ENCODE data around the gene RPL36A. TPM values are rescaled to one million over a fixed set of nuclear protein-coding genes. Genes with fewer than 3 reads are reported as not detected.

Gene RPL36A
- total and polyA plus RNA-seq, 2 of the 13 experiments (the other 11 are each of a cell fraction or from before 2014, with no cell fraction given): 1,152 to 1,716 TPM

GRCh38 chrX:101348452-101349192 lies 42.2 kb upstream of the RPL36A start, which contains the start of gene TIMM8A (continued):
- TF ChIP-seq ZNF770 (CRISPR knock-in tag; IDR thresholded peaks at IDR 0.05): no peak
- no peak for TF ChIP-seq ZNF850 (CRISPR knock-in tag; conservative IDR thresholded peaks at IDR 0.05)
- TF ChIP-seq ZNF703 (CRISPR knock-in tag; IDR thresholded peaks at IDR 0.05; ENCODE audit: borderline replicate concordance): no peak
- TF ChIP-seq, protein P1, sequence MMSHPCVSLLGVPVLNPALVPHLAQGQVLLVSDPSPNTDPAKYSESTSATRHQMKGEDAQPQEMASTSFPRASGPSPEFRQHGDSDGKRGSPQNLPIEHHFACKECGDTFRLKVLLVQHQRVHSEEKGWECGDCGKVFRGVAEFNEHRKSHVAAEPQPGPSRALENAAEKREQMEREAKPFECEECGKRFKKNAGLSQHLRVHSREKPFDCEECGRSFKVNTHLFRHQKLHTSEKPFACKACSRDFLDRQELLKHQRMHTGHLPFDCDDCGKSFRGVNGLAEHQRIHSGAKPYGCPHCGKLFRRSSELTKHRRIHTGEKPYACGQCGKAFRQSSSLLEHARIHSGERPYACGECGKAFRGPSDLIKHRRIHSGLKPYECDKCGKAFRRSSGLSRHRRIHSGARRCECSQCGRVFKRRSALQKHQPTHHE (CRISPR knock-in tag; IDR thresholded peaks at IDR 0.05; ENCODE audit: borderline replicate concordance): no peak
- no peak for TF ChIP-seq AKAP8 (CRISPR knock-in tag; IDR thresholded peaks at IDR 0.05)
- no peak for TF ChIP-seq CHCHD3 (CRISPR knock-in tag; IDR thresholded peaks at IDR 0.05)
- TF ChIP-seq, protein P2, sequence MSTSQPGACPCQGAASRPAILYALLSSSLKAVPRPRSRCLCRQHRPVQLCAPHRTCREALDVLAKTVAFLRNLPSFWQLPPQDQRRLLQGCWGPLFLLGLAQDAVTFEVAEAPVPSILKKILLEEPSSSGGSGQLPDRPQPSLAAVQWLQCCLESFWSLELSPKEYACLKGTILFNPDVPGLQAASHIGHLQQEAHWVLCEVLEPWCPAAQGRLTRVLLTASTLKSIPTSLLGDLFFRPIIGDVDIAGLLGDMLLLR (CRISPR knock-in tag; IDR thresholded peaks at IDR 0.05): peak; percentile 44; the same call in 1 of the 2 replicates
- no peak for TF ChIP-seq ARNT2 (CRISPR knock-in tag; IDR thresholded peaks at IDR 0.05; ENCODE audit: low read depth)
- TF ChIP-seq ZNF20 (CRISPR knock-in tag; IDR thresholded peaks at IDR 0.05): no peak
- TF ChIP-seq, protein P3, sequence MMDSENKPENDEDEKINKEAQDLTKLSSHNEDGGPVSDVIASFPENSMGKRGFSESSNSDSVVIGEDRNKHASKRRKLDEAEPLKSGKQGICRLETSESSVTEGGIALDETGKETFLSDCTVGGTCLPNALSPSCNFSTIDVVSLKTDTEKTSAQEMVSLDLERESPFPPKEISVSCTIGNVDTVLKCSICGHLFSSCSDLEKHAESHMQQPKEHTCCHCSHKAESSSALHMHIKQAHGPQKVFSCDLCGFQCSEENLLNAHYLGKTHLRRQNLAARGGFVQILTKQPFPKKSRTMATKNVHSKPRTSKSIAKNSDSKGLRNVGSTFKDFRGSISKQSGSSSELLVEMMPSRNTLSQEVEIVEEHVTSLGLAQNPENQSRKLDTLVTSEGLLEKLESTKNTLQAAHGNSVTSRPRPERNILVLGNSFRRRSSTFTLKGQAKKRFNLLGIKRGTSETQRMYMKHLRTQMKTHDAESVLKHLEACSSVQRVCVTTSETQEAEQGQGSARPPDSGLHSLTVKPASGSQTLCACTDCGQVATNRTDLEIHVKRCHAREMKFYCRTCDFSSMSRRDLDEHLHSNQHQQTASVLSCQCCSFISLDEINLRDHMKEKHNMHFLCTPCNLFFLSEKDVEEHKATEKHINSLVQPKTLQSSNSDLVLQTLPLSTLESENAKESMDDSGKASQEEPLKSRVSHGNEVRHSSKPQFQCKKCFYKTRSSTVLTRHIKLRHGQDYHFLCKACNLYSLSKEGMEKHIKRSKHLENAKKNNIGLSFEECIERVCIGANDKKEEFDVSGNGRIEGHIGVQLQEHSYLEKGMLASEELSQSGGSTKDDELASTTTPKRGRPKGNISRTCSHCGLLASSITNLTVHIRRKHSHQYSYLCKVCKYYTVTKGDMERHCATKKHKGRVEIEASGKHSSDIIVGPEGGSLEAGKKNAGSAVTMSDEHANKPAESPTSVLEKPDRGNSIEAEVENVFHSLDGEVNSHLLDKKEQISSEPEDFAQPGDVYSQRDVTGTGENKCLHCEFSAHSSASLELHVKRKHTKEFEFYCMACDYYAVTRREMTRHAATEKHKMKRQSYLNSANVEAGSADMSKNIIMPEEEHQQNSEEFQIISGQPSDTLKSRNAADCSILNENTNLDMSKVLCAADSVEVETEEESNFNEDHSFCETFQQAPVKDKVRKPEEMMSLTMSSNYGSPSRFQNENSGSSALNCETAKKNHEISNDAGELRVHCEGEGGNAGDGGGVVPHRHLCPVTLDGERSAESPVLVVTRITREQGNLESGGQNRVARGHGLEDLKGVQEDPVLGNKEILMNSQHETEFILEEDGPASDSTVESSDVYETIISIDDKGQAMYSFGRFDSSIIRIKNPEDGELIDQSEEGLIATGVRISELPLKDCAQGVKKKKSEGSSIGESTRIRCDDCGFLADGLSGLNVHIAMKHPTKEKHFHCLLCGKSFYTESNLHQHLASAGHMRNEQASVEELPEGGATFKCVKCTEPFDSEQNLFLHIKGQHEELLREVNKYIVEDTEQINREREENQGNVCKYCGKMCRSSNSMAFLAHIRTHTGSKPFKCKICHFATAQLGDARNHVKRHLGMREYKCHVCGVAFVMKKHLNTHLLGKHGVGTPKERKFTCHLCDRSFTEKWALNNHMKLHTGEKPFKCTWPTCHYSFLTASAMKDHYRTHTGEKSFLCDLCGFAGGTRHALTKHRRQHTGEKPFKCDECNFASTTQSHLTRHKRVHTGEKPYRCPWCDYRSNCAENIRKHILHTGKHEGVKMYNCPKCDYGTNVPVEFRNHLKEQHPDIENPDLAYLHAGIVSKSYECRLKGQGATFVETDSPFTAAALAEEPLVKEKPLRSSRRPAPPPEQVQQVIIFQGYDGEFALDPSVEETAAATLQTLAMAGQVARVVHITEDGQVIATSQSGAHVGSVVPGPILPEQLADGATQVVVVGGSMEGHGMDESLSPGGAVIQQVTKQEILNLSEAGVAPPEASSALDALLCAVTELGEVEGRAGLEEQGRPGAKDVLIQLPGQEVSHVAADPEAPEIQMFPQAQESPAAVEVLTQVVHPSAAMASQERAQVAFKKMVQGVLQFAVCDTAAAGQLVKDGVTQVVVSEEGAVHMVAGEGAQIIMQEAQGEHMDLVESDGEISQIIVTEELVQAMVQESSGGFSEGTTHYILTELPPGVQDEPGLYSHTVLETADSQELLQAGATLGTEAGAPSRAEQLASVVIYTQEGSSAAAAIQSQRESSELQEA (CRISPR knock-in tag; IDR thresholded peaks at IDR 0.05; ENCODE audit: not compliant biosample characterization): no peak
- TF ChIP-seq NFE2 (CRISPR knock-in tag; IDR thresholded peaks at IDR 0.05): no peak
- TF ChIP-seq, protein P4, sequence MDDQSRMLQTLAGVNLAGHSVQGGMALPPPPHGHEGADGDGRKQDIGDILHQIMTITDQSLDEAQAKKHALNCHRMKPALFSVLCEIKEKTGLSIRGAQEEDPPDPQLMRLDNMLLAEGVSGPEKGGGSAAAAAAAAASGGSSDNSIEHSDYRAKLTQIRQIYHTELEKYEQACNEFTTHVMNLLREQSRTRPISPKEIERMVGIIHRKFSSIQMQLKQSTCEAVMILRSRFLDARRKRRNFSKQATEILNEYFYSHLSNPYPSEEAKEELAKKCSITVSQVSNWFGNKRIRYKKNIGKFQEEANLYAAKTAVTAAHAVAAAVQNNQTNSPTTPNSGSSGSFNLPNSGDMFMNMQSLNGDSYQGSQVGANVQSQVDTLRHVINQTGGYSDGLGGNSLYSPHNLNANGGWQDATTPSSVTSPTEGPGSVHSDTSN (CRISPR knock-in tag; IDR thresholded peaks at IDR 0.05; ENCODE audit: borderline replicate concordance): no peak
- no peak for TF ChIP-seq SMAD1 (CRISPR knock-in tag; IDR thresholded peaks at IDR 0.05; ENCODE audit: borderline replicate concordance, low read depth)
